Breast epithelium (tissue), 4 donors: ENCODE data around the gene PCP2. TPM values are rescaled to one million over a fixed set of nuclear protein-coding genes. Genes with fewer than 3 reads are reported as not detected.
A peak's percentile ranks its signal among the peaks of the same experiment; 100 is the strongest.

Experiments
- DNase-seq, 2 donors: peaks; one replicate each; pipeline ENCODE4 v3.0.0-alpha.2; 2019; ENCODE audit warnings: low spot score in 2 of 2
- H3K27ac ChIP-seq, 2 donors: fragments of 200-600 bp; sonication (generic) in 1 of 2; one replicate each; pipeline ENCODE4 v1.5.1; 2016 to 2019; ENCODE audit warnings: mild to moderate bottlenecking in 1 of 2
- H3K27me3 ChIP-seq, 2 donors: fragments of 200-600 bp; sonication (generic) in 1 of 2; one replicate each; pipeline versions ENCODE4 v1.5.1 to v1.6.0; 2017 to 2019; ENCODE audit warnings: control low read depth in 1 of 2, mild to moderate bottlenecking in 1 of 2
- H3K36me3 ChIP-seq: fragments of 200-600 bp; one replicate; pipeline ENCODE4 v1.5.1; 2019
- H3K4me1 ChIP-seq, 2 donors: fragments of 200-600 bp; sonication (generic); one replicate each; pipeline ENCODE4 v1.5.1; 2016 to 2019; ENCODE audit warnings: control low read depth in 1 of 2
- H3K4me3 ChIP-seq, 3 donors: fragments of 200-600 bp; sonication (generic); 1 replicate in 2 of 3; 2 replicates in 1 of 3; pipeline ENCODE4 v1.5.1; 2016 to 2019; ENCODE audit warnings: mild to moderate bottlenecking in 3 of 3, moderate library complexity in 2 of 3
- H3K9me3 ChIP-seq, 2 donors: fragments of 200-600 bp; sonication (generic) in 1 of 2; one replicate each; pipeline ENCODE4 v1.5.1; 2016 to 2019; ENCODE audit warnings: control low read depth in 1 of 2
- POLR2A ChIP-seq: fragments of 450-650 bp; IDR thresholded peaks from one replicate; pipeline ENCODE4 v1.6.1; 2016; ENCODE audit warnings: antibody characterized with exemption, mild to moderate bottlenecking, moderate library complexity
- POLR2AphosphoS5 ChIP-seq, 3 donors: sonication (generic); formaldehyde crosslinking; IDR thresholded peaks; one replicate each; pipeline ENCODE4 v1.6.1; 2017; ENCODE audit warnings: antibody characterized with exemption in 3 of 3
- intact Hi-C: fragments of 100-400 bp; cut with DNase I; formaldehyde crosslinking; loops from one replicate; pipeline ENCODE4 v1.15.1; 2023; ENCODE audit warnings: low total_unique reads
- total RNA-seq, 3 donors: library from RNA; depleted of rRNA; stranded (reverse); fragments of >200 nt; gene quantifications; one replicate each; pipeline ENCODE4 v1.1.0, GENCODE V29; 2016
- TF ChIP-seq, protein P1 (sequence below), 3 donors: fragments of 450-650 bp; IDR thresholded peaks; one replicate each; pipeline ENCODE4 v1.5.1; 2016 to 2017; ENCODE audit warnings: antibody characterized with exemption in 3 of 3, mild to moderate bottlenecking in 3 of 3, moderate library complexity in 3 of 3

PCP2 gene
- total RNA-seq, 3 donors from 2014 or later = 4.9 to 6.7 TPM; not detected in 1

DNA sequence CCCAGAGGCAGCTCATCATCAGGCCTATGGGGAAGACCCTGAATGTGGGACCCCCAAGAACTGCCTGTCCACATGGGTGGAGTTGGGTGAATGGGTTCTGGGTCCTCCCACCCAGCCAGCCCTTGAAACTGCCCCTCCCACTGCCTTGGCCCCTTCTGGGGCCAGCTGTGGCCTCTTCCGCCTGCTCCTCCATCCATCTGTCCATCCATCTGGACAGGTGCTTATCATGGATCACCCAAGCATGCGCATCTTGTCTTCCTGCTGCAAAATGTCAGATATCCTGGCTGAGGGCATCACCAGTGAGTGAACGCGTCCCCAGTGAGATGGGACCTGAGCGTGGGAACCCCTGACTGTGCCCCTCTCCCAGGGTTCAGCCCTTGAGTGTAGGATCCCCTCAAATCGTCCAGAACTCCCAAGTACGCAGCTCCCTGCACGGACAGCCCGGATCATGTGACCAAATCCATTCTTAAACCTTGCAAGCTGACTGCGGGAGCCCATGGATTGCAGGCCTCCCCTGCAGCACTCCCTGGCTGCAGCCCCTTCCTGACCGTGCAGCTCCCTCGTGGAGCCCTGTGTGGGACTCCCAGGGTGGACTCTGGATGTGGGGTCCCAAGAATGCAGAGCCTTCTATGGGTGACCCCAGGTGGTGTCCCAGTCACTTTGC is 5.4 kb upstream of the PCP2 start:
- Histone ChIP-seq H3K9me3 (no peaks in the 10 kb centered on the region), H3K4me3 (no peak overlapping the region), H3K4me1 (no peaks in the 10 kb centered on the region), H3K27me3 (no peaks in the 10 kb centered on the region), H3K36me3 (no peaks in the 10 kb centered on the region), H3K27ac (no peak overlapping the region)
- intact Hi-C loops = no loop called here
- TF ChIP-seq POLR2AphosphoS5 (IDR thresholded peaks at IDR 0.05) (no peak), POLR2A (no peak)
- TF ChIP-seq, protein P1, sequence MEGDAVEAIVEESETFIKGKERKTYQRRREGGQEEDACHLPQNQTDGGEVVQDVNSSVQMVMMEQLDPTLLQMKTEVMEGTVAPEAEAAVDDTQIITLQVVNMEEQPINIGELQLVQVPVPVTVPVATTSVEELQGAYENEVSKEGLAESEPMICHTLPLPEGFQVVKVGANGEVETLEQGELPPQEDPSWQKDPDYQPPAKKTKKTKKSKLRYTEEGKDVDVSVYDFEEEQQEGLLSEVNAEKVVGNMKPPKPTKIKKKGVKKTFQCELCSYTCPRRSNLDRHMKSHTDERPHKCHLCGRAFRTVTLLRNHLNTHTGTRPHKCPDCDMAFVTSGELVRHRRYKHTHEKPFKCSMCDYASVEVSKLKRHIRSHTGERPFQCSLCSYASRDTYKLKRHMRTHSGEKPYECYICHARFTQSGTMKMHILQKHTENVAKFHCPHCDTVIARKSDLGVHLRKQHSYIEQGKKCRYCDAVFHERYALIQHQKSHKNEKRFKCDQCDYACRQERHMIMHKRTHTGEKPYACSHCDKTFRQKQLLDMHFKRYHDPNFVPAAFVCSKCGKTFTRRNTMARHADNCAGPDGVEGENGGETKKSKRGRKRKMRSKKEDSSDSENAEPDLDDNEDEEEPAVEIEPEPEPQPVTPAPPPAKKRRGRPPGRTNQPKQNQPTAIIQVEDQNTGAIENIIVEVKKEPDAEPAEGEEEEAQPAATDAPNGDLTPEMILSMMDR (IDR thresholded peaks at IDR 0.05) = no peak
- DNase-seq = no peak

DNA sequence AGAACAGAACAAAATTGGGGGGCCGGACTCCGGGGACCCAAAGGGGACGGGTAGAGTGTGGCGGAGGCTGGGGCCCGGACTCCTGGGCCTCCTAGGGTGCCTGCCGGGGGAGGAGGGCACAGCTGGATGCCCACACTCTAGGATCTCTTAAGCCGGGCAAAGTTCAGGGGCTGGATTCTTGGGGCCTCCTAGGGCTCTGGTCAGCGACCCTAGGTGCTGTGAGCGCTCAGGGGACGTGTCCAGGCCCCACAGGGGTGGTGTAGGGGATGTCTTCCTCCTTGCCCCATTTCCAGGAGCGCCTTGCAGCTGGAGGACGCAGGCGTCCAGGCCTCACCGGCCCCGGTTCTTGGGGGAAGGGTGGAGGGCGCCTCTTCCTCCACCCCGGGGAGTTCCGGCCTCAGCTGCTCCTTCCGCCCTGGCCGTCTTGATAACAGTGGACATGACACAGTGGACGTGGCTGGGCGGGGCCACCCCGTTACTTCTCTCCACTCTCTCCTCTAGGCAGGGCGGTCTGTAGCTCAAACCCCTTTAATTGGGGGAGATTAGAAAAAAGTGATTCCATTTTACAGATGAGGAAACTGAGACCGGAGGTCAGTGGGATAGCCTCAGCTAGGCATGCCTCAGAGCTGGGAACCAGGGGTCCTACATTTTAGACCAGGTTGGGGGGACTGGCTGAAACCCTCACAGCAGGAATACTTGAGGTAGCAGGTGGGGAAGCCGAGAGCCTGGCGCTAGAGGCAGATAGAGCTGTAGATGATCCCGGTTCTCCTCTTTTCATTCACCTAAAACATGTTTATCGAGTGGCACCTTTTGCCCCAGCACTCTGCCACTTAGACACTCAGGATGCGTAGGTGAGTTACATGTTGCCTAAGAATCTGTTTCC is 4.1 kb upstream of the PCP2 start:
- Histone ChIP-seq H3K27me3 (no peaks in the 10 kb centered on the region), H3K9me3 (no peaks in the 10 kb centered on the region)
- DNase-seq = no peak

DNA sequence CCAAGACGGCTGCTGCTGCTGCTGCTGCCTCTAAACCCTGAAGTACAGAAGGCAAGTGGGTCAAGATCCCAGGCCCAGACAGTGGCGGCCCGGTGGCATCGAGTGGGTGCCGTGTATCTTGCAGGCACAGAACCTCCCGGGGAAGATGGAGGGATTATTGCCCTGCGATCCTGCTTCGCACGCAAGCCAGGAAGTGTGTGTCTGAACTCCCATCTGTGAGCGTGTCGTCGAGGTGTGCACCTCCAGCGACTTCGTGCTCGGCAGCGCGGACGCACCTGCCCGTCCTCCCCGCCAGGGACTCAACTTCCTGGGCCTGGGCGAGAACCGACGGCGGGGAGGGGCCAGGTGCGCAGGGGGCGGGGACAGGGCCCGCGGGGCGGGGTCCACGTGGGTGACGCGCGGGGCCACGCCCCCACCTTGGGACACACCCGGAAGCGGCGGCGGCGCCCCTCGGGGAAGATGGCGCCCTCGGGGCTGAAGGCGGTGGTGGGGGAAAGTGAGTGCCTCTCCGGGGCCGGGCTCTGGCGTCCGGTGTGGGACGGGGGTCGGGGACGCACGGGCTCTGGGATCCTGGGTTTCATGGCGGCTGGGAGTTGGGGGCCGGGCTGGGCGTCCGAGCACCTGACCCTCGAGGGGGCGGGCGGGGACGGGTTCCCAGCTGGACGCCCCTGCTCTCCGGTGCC is 3.3 kb upstream of the PCP2 start, which contains the start of gene STXBP2:
TSS of gene STXBP2 (plus strand) at position 420 of the 683 bp plus-strand sequence. CDS start at position 460, 40 bp downstream.
- Histone ChIP-seq H3K36me3 (no peaks in the 10 kb centered on the region), H3K27ac (peak within 1 kb of the TSS; percentile 88 to 92), H3K27me3 (no peaks in the 10 kb centered on the region), H3K4me1 (no peaks in the 10 kb centered on the region), H3K4me3 (peak within 1 kb of the TSS; percentile 46 to 74 (median 61)), H3K9me3 (no peaks in the 10 kb centered on the region)
- TF ChIP-seq POLR2A = peak; percentile 37
- peak in 2 of 3 donors; percentile 11 to 91 for TF ChIP-seq POLR2AphosphoS5 (IDR thresholded peaks at IDR 0.05)
- TF ChIP-seq, protein P1 (IDR thresholded peaks at IDR 0.05) = peak; percentile 38 to 67 (median 41)
- intact Hi-C loops = no loop called here
- DNase-seq = peak; percentile 80 to 87

More for the DNA sequence above, 4.1 kb upstream of the PCP2 start:
- intact Hi-C loops = no loop called here
- Histone ChIP-seq H3K4me3 (peak overlapping the region; percentile 46 to 74 (median 61)), H3K36me3 (no peaks in the 10 kb centered on the region), H3K27ac (peak overlapping the region; percentile 88 to 92), H3K4me1 (no peaks in the 10 kb centered on the region)
- TF ChIP-seq, protein P1 (IDR thresholded peaks at IDR 0.05) = no peak
- TF ChIP-seq POLR2AphosphoS5 (IDR thresholded peaks at IDR 0.05) (no peak), POLR2A (no peak)

DNA sequence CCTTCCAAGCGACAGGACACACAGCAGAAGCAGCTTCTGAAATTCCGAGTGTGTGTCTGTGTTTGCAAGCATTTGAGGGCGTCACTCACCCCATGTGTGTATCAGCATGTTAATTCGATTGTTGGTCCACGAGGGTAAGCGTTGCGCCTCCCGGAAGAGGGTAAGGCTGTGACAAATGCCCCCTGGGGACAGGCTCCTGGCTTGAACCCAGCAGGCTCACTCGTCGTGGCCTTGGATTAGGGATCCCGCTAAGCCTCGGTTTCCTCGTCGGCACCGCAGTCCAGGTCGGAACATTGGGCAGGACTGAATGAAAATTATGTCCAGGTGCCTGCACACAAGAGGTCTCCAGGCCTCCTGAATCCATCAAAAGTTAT is 2.8 kb upstream of the PCP2 start:
- Histone ChIP-seq H3K27me3 (no peaks in the 10 kb centered on the region), H3K36me3 (no peaks in the 10 kb centered on the region), H3K4me3 (peak overlapping the region; percentile 46 to 74 (median 61)), H3K9me3 (no peaks in the 10 kb centered on the region), H3K4me1 (no peaks in the 10 kb centered on the region), H3K27ac (peak overlapping the region; percentile 88 to 92)
- TF ChIP-seq, protein P1 (IDR thresholded peaks at IDR 0.05) = no peak
- TF ChIP-seq POLR2A (no peak), POLR2AphosphoS5 (IDR thresholded peaks at IDR 0.05) (no peak)
- DNase-seq = peak in 1 of 2 donors; percentile 69
- intact Hi-C loops = no loop called here
